HG03066 (cell line): Measurements from ENCODE around the gene BHMT2.

Experiments used
- ATAC-seq: cut with Tn5 transposase; IDR thresholded peaks from one replicate; pipeline ENCODE4 v1.9.1; 2021; ENCODE audit warnings: low read depth; ENCODE audit not compliant: unreplicated experiment

Gene BHMT2

DNA sequence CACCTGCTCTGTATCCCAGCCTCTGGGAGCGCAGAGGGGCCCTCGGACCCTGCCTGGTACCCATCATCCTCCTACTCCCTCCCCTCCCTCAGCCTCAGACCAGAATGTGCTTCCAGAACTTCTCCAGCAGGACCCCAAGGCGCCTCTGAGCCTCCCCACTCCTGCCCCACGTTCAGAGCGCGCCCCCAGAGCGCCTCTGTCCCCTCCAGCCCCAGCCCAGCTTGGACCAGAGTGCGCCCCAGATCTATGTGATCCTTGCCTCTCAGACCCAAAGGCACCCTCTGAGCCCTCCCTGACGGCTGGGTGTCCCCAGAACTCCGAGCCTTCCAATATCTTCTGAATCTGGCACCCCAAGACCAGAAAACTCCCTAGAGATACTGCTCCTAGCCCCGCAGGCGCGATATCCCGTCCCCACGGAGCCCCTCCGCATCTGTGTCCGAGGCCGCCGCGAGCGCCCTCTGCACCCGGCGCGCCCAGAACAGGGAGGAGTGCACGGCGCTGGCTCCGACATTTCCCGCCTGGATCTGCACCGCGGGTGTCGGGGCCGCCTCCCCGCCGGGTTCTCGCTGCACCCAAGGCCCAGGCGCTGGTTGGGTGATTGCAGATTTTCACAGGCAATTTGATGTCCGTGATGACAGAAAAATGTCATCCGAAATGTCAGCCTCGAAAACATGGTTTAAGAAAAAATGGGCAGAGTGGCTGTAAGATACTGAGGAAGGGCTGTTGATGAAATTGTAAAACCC is 42.6 kb downstream of the BHMT2 start:
- ATAC-seq: no peak

DNA sequence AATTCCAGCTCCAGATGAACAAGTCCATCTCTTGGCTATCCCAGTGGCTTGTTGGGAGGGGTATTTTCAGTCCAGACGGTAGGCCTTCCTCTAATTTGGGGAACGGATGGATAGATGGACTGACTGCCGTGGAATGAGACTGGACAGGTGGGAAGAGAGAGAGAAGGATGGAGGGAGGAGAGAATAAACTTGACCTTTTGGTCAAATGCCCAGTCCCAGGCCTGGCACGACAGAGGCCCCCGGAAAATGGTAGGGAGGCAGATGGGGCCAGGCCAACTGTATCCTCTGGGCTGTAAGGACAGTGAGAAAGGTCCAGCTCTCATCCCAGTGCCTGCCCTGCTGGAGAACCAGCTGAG is 43.1 kb downstream of the BHMT2 start:
- ATAC-seq: no peak

DNA sequence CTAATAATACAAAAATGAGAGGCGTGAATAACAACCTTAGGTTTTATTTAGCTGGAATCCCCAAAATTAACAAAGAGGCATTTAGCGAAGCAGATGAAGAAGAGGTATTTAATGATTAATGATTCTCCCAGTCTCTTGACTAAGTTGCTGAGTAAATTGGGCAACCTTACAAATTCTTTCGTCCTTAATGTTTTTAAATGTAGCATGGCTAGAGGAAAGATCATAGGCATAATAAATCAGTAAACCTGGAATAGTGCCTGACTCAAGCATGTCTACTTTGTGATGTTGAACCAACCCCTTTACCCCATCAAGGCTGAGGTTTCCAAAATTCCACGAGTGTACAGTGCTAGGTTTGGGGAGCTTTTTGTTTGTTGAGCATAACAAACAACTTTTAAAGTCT is 49.9 kb downstream of the BHMT2 start:
- no peak for ATAC-seq

DNA sequence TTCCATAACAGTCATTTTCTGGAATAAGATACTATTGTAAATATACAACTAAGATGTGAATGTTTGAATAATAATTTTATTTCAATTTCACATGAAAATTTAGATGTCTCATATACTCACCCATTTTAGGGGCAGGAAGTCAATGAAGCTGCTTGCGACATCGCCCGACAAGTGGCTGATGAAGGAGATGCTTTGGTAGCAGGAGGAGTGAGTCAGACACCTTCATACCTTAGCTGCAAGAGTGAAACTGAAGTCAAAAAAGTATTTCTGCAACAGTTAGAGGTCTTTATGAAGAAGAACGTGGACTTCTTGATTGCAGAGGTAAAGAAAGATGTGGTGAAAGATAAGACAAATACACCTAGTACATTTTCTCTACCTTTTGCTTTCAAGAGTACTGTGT is 50.7 kb downstream of the BHMT2 start:
- no peak for ATAC-seq

DNA sequence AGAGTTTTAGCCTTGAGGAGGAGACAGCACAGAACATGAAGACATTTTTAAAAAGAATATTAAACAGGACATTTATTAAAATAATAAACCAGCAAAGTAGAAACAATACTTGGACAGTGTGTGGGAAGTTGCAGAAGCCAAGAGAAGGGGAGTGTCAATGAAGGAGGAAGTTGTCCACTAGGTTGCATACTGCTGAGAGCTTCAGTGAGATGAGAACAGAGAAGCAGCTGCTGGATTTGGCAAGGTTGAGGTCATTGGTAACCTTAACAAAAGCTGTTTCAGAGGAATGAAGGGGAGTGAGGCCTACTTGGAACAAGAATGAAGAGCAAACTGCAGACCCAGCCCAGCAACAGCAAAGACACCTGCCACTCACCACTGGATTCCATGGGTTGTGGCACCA is 53.4 kb downstream of the BHMT2 start:
- no peak for ATAC-seq

DNA sequence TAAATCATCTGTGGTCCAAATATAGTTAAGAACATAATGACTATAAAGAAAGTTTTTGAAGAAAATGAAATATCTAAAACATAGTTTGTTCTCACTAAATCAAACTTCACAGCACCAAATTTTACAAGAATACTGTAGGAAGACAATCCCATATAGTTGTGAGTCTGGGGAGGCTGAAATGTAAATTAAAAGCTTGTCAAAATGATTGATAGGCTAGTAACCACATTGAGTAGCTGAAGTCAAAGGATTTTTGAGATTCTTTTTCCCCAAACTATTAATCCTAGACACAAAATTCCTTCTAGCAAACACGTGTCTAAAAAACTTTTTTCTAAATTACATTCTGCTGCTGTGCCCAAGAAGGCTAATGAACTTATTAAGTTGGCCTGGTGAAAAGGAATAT is 55.0 kb downstream of the BHMT2 start:
- no peak for ATAC-seq

DNA sequence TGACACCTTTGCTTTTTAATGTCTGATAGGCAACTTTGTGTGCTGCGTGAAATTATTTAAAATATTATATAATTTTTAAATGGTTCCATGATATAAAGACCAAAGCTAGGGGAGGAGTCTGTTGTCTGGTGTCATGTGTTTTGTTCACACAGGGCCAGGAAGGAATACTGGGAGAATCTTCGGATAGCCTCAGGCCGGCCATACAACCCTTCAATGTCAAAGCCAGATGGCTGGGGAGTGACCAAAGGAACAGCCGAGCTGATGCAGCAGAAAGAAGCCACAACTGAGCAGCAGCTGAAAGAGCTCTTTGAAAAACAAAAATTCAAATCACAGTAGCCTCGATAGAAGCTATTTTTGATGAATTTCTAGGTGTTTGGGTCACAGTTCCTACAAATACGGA is 61.2 kb downstream of the BHMT2 start:
- ATAC-seq: no peak

DNA sequence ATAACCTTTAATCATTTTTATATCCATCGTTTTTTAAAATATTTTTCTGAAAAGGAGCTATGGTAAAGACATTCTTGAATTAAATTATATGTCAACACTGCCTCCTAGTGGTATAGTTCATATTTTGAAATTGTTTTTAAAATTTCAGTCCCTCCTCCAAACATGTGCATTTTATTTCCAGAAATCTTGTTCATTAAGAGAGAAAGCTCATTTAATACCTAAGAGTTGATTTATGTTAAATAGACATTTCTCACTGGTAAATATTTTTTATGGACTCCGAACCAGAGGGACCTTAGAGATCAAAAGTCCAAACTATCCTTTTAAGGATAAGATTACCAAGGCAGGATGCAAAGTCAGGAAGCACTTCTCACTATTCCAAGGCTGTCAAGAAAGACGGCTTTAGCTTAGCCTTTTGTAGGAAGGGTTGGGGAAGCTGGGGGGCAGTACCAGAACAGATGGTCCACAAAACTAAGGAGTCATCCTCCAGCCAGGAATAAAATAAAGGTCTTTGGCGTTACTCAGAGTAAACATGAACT is 63.6 kb downstream of the BHMT2 start:
- ATAC-seq: no peak

DNA sequence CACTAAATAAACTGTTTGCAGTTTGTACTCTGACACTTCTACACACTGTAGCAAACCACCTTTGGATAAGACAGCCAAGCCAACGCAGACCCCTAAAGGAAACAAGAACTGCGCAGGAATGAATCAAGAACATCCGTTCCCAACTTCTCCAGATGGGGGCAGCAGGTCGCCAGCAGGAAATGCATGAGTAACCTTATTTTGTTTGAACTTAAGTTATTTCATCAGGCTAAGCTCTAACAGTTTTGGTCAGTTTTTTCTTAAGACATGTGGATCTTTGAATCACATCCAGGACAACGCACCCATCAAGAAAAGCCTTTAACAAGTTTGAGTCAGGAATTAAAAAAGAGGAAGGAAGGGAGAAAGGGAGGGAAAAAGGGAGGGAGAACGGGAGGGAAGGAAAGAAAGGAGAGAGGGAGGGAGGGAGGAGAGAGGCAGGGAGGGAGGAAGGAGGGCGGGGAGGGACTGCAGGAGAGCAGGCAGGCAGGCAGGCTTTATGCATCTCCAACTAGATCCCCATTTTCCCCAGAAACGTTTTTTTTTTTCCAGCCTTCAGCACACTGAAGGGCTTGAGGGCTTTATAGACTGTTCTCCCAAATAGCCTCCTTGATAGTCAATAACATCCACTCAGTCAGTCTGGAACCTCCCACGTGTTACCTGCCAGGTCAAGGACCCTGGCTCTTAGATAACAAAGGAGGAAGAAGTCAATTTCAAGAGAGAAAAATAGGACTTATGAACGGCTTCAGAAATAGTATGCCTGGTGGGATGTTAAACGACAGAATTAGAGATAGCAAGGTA is 64.3 kb downstream of the BHMT2 start:
- no peak for ATAC-seq

DNA sequence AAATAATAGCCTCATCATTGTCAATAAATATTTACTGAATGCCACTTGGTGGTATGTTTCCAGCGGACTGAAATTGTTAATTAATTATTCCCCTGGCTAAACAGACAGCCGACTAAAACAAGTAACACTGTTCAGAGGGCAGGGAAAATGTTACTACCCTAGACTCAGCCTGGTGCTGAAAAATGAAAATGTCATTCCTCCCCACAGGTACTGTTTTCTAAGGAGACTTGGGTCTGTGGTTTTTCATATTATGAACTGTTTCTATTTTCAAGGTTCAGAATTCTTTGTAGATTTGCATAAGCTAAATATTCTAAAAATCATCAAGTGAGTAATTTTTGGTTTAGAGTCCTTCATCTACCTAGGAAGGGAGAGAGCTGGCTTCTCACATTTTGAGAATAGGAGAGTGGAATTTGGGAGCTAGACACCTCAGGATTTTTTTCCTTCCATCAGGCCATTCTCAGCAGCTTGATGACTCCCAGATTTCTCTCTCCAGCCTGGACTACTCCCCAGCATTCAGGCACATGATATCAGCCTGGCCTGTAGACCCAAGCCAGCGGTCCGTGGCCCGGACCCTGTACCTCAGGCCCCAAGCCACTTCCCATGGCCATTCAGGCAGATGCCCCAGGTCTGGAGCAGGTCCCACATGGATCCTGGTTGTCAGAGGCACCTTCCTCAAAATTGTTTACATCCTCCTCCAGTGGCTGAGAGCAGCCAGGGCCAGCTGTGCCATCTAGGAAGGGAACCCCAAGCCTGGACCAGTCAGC is 66.4 kb downstream of the BHMT2 start:
- ATAC-seq: no peak

DNA sequence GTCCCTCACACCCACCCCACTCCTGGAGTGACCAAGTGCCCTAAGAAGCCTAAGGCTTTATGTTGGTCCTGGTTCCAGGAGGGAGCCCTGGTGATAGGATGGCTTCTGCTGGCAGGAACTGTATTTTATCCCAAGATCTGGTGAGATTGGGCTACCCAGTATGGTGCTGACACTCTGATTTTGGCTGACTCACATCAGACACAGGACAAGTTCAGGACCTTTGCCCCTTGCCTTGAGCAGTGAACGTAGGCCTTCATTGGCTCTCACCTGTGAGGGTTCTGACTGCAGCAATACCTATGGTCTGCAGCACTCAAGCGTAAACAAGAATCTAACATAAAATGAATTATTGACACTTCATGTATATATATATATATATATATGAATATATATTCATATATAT is 67.1 kb downstream of the BHMT2 start:
- no peak for ATAC-seq
